ENCODE measurements around the gene SEC61A2.

GRCh38 chr10:12162927-12163326, 33.5 kb downstream of the SEC61A2 start:
- TF ChIP-seq CTCF (IDR thresholded peaks at IDR 0.05; ENCODE audit: low read depth, low read length, missing input control) (no peak), TAF1 (conservative IDR thresholded peaks at IDR 0.05) (no peak), YY1 (IDR thresholded peaks at IDR 0.05) (no peak), MAX (IDR thresholded peaks at IDR 0.05) (no peak), GABPA (IDR thresholded peaks at IDR 0.05 in 1 of 2, conservative IDR thresholded peaks at IDR 0.05 in 1 of 2) (no peak), REST (IDR thresholded peaks at IDR 0.05) (no peak), JUND (IDR thresholded peaks at IDR 0.05) (no peak)
- TF ChIP-seq, protein P1, sequence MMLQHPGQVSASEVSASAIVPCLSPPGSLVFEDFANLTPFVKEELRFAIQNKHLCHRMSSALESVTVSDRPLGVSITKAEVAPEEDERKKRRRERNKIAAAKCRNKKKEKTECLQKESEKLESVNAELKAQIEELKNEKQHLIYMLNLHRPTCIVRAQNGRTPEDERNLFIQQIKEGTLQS (IDR thresholded peaks at IDR 0.05) = no peak
